Peyer's patch (tissue), 4 donors: ENCODE results near the gene MRPL12. TPM values are rescaled to one million over a fixed set of nuclear protein-coding genes. Genes with fewer than 3 reads are reported as not detected.

ENCODE experiments used
- DNase-seq, 3 donors: peaks; one replicate each; pipeline ENCODE4 v3.0.0-alpha.2; 2017 to 2019
- H3K27ac ChIP-seq, 4 donors: fragments of 200-600 bp; sonication (generic); one replicate each; pipeline ENCODE4 v1.5.1; 2016 to 2019
- H3K27me3 ChIP-seq, 2 donors: fragments of 200-600 bp; sonication (generic); one replicate each; pipeline ENCODE4 v1.5.1; 2019
- H3K36me3 ChIP-seq, 3 donors: fragments of 200-600 bp; sonication (generic); one replicate each; pipeline ENCODE4 v1.5.1; 2016 to 2019
- H3K4me1 ChIP-seq, 4 donors: fragments of 200-600 bp; sonication (generic); one replicate each; pipeline ENCODE4 v1.5.1; 2016 to 2019
- H3K4me3 ChIP-seq, 4 donors: fragments of 200-600 bp; sonication (generic); 1 replicate in 3 of 4; 2 replicates in 1 of 4; pipeline ENCODE4 v1.5.1; 2016 to 2019; ENCODE audit warnings: mild to moderate bottlenecking in 1 of 4
- H3K9me3 ChIP-seq, 4 donors: fragments of 200-600 bp; sonication (generic); one replicate each; pipeline ENCODE4 v1.5.1; 2016 to 2019; ENCODE audit warnings: mild to moderate bottlenecking in 1 of 4
- CTCF ChIP-seq, 6 experiments: fragments of 450-650 bp in 4 of 6; fragments of 200-600 bp in 2 of 6; sonication (generic) in 1 of 6; IDR thresholded peaks; one replicate each; pipeline ENCODE4 v1.5.1; 2017 to 2019; ENCODE audit warnings: antibody characterized with exemption in 6 of 6, mild to moderate bottlenecking in 3 of 6, moderate library complexity in 1 of 6
- POLR2A ChIP-seq, 2 donors: fragments of 450-650 bp; IDR thresholded peaks; one replicate each; pipeline ENCODE4 v1.5.1; 2017; ENCODE audit warnings: antibody characterized with exemption in 2 of 2, mild to moderate bottlenecking in 2 of 2, moderate library complexity in 2 of 2
- total RNA-seq, 4 donors: library from RNA; depleted of rRNA; stranded (reverse); fragments of >200 nt; gene quantifications; one replicate each; pipeline ENCODE4 v1.1.0, GENCODE V29; 2016

Gene MRPL12
- total RNA-seq, 4 donors from 2014 or later = 65.6 to 99.9 (median 76.4) TPM

- Histone ChIP-seq H3K4me3 (peak overlapping the region in 3 of 4 donors; percentile 70 to 78 (median 77)), H3K27ac (peak overlapping the region in 3 of 4 donors; percentile 55 to 95 (median 94)), H3K9me3 (no peaks in the 10 kb centered on the region), H3K36me3 (peaks cover 0 to 61% (median 0%) of the 10 kb centered on the region in 3 donors), H3K27me3 (no peaks in the 10 kb centered on the region), H3K4me1 (peaks cover 8 to 33% (median 16%) of the 10 kb centered on the region in 4 donors)
- TF ChIP-seq POLR2A (IDR thresholded peaks at IDR 0.05) (no peak), CTCF (IDR thresholded peaks at IDR 0.05) (peak in 1 of 6 experiments; percentile 14)
- no peak for DNase-seq
Measured at GRCh38 chr17:81701288-81702071, 1.7 kb upstream of the MRPL12 start.

GRCh38 chr17:81703747-81704654, 834 bp downstream of the MRPL12 start:
- TF ChIP-seq POLR2A (IDR thresholded peaks at IDR 0.05) = no peak
- TF ChIP-seq CTCF (IDR thresholded peaks at IDR 0.05) = no peak
- H3K4me1 ChIP-seq = peaks cover 8 to 33% (median 16%) of the 10 kb centered on the region in 4 donors
- no peaks in the 10 kb centered on the region for H3K9me3 ChIP-seq
- H3K27ac ChIP-seq = peak overlapping the region; percentile 92 to 95 (median 94)
- no peaks in the 10 kb centered on the region for H3K27me3 ChIP-seq
- no peak for DNase-seq
- peak overlapping the region; percentile 70 to 92 (median 78) for H3K4me3 ChIP-seq
- H3K36me3 ChIP-seq = peaks cover 0 to 61% (median 0%) of the 10 kb centered on the region in 3 donors

GRCh38 chr17:81705518-81706231, 2.5 kb downstream of the MRPL12 start:
- Histone ChIP-seq H3K4me1 (peaks cover 9 to 40% (median 19%) of the 10 kb centered on the region in 4 donors), H3K4me3 (no peak overlapping the region), H3K27ac (no peak overlapping the region), H3K9me3 (no peaks in the 10 kb centered on the region), H3K27me3 (no peaks in the 10 kb centered on the region), H3K36me3 (peaks cover 0 to 46% (median 0%) of the 10 kb centered on the region in 3 donors)
- TF ChIP-seq POLR2A (IDR thresholded peaks at IDR 0.05) = no peak
- no peak for TF ChIP-seq CTCF (IDR thresholded peaks at IDR 0.05)
- DNase-seq = no peak

GRCh38 chr17:81706232-81706611, 3.1 kb downstream of the MRPL12 start:
- DNase-seq = no peak
- peaks cover 0 to 41% (median 0%) of the 10 kb centered on the region in 3 donors for H3K36me3 ChIP-seq
- no peaks in the 10 kb centered on the region for H3K27me3 ChIP-seq
- no peak overlapping the region for H3K27ac ChIP-seq
- no peaks in the 10 kb centered on the region for H3K9me3 ChIP-seq
- H3K4me1 ChIP-seq = peaks cover 14 to 40% (median 24%) of the 10 kb centered on the region in 4 donors
- TF ChIP-seq POLR2A (IDR thresholded peaks at IDR 0.05) (no peak), CTCF (IDR thresholded peaks at IDR 0.05) (no peak)
- H3K4me3 ChIP-seq = no peak overlapping the region
